AG10803 (cell line): Measurements from ENCODE around the gene TPRG1L.

ENCODE experiments used
- DNase-seq: peaks from one replicate; pipeline ENCODE4 v3.0.0; 2010; ENCODE audit warnings: low read depth
- H3K4me3 ChIP-seq: 2 replicates; pipeline ENCODE4 v1.5.1; 2011; ENCODE audit warnings: mild to moderate bottlenecking, low read length, control low read depth
- CTCF ChIP-seq: conservative IDR thresholded peaks from 2 replicates; pipeline ENCODE4 v1.5.1; 2011; ENCODE audit warnings: mild to moderate bottlenecking, low read length, control low read depth, inconsistent platforms

The TPRG1L gene

GRCh38 chr1:3631320-3632260, 6.8 kb downstream of the TPRG1L start:
- TF ChIP-seq CTCF = no peak
- no peak for DNase-seq
- H3K4me3 ChIP-seq = no peak overlapping the region

- no peak for TF ChIP-seq CTCF
- no peak for DNase-seq
- H3K4me3 ChIP-seq = no peak overlapping the region
Observed at GRCh38 chr1:3632298-3632697, 7.5 kb downstream of the TPRG1L start.

- TF ChIP-seq CTCF = no peak
- no peak overlapping the region for H3K4me3 ChIP-seq
- DNase-seq = no peak
Observed at GRCh38 chr1:3632716-3633343, 8.0 kb downstream of the TPRG1L start.

GRCh38 chr1:3633344-3634058, 8.7 kb downstream of the TPRG1L start:
- no peak overlapping the region for H3K4me3 ChIP-seq
- TF ChIP-seq CTCF = no peak
- no peak for DNase-seq

- no peak for DNase-seq
- TF ChIP-seq CTCF = no peak
- no peak overlapping the region for H3K4me3 ChIP-seq
Observed at GRCh38 chr1:3634059-3634800, 9.4 kb downstream of the TPRG1L start.

- DNase-seq = no peak
- no peak overlapping the region for H3K4me3 ChIP-seq
- no peak for TF ChIP-seq CTCF
Observed at GRCh38 chr1:3636080-3636479, 11.3 kb downstream of the TPRG1L start.
